ENCODE measurements around the gene VWA1.
"Not testable (repeated sequence)": the region's sequence is repeated elsewhere in the genome, so short reads cannot be mapped to it uniquely, and the experiment has no call there.

VWA1 gene

GRCh38 chr1:1423245-1423597 is 12.3 kb upstream of the VWA1 start:
- no peak for DNase-seq (ENCODE audit: low read depth in 1 of 2, low spot score in 1 of 2)

DNA sequence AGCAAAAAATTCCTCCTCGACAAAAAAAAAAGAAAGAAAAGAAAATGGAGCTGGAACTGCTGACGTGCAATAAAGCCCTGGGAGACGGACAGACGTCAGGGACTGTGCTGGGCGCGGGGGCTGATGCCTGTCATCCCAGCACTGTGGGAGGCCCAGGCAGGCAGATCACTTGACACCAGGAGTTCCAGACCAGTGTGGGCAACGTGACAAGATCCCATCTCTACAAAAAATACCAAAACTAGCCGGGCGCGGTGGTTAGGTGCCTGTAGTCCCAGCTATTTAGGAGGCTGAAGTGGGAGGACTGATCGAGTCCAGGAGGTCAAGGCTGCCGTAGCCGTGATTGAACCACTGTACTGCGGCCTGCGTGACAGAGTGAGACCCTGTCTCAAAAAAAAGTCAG is 10.8 kb upstream of the VWA1 start:
- no peak for DNase-seq (ENCODE audit: low read depth in 1 of 2, low spot score in 1 of 2)

GRCh38 chr1:1425426-1425752 is 10.1 kb upstream of the VWA1 start:
- DNase-seq (ENCODE audit: low read depth in 1 of 2, low spot score in 1 of 2) = no peak

DNA sequence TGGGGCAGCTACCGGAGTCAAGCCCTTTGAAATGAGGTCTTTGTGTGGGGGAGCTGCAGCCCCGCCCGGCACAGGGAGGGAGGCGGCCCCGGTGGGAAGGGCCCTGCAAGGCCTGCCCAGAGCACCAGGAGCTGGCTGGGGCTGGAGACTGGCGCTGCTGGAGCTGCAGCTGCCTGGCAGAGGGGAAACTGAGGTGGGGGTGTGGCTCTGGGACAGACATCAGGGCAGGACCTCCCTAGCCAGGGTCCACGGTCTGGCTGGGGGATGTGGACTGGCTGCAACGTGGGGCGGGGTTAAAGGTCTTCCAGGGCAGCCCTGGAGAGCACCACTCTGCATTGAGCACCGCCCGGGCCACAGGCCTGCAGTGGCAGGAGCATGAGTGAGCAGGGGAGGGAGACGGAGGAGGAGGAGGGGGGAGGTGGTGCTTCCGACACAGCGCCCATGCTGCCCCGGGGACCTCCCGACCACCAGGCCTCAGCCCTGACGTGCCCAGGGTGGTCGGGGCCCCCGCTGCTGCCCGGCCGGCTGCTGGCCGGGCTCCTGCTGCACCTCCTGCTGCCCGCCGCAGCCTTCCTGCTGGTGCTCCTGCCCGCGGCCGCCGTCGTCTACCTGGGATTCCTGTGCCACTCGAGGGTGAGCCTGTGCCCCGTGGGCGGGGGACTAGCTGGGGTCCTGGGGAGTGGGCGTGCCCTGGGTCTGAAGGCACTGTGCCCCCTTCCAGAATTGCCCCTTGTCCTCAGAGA is 9.6 kb upstream of the VWA1 start:
- no peak for DNase-seq (ENCODE audit: low read depth in 1 of 2, low spot score in 1 of 2)

GRCh38 chr1:1426496-1427105 is 8.9 kb upstream of the VWA1 start:
- no peak for DNase-seq (ENCODE audit: low read depth in 1 of 2, low spot score in 1 of 2)

GRCh38 chr1:1427106-1427819 is 8.2 kb upstream of the VWA1 start:
- no peak for DNase-seq (ENCODE audit: low read depth in 1 of 2, low spot score in 1 of 2)

GRCh38 chr1:1427820-1428148 is 7.7 kb upstream of the VWA1 start:
- no peak for DNase-seq (ENCODE audit: low read depth in 1 of 2, low spot score in 1 of 2)

- DNase-seq (ENCODE audit: low read depth in 1 of 2, low spot score in 1 of 2) = no peak
Observed at GRCh38 chr1:1428174-1428573, 7.3 kb upstream of the VWA1 start.

DNA sequence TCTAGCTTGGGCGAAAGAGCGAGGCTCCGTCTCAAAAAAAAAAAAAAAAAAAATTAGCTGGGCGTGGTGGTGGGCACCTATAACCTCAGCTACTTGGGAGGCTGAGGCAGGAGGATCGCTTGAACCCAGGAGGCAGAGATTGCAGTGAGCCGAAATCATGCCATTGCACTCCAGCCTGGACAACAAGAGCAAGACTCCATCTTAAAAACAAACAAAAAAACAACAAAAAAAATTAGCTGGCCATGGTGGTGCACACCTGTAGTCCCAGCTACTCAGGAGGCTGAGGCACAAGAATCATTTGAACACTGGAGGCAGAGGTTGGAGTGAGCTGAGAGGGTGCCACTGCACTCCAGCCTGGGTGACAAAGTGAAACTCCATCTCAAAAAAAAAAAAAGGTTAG is 6.5 kb upstream of the VWA1 start:
- DNase-seq (ENCODE audit: low read depth in 1 of 2, low spot score in 1 of 2) = not testable (repeated sequence)

GRCh38 chr1:1429671-1430073 is 5.8 kb upstream of the VWA1 start:
- DNase-seq (ENCODE audit: low read depth in 1 of 2, low spot score in 1 of 2) = no peak

- no peak for DNase-seq (ENCODE audit: low read depth in 1 of 2, low spot score in 1 of 2)
Observed at GRCh38 chr1:1430114-1430982, 5.1 kb upstream of the VWA1 start.

DNA sequence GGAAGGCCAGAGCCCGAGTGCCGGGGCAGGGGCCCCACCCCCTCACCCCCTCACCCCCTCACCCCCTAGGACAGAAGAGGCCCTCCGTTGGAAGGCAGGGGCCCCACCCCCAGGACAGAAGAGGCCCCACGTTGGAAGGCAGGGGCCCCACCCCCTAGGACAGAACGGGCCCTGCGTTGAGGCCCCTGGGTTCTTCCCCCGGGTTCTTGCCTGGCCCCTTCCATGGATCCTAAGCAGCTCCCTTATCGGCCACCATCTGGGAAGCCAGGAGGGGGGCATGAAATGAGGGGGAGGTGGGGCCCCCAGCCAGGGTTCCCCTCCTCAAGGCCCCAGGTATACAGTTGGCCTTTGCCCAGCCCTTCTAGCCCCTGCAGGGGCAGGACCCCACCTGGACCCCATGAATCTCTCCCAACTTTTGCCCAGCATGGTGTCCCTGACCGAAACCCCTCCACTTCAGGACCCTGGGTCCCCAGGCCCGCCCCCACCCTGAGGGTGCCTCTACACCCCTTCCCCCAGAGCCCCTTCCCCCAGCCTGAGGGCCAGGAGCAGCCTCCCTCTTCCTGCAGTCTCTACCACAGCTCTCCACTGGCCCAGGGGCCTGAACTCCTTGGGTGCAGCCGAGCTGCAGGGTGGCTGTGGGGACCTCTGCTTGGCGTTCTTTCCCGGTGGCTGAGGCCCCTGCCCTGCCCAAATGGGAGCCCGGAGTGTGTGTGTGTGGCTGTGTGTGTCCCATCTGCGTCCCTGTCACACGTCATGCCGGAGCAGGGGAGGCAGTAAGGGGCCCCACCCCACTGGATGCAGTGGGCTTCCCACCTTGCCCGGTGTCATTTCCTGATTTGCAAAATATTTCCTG is 4.3 kb upstream of the VWA1 start:
- no peak for DNase-seq (ENCODE audit: low read depth in 1 of 2, low spot score in 1 of 2)

- DNase-seq (ENCODE audit: low read depth in 1 of 2, low spot score in 1 of 2) = no peak
Observed at GRCh38 chr1:1431845-1432273, 3.6 kb upstream of the VWA1 start.

- DNase-seq (ENCODE audit: low read depth in 1 of 2, low spot score in 1 of 2) = no peak
Observed at GRCh38 chr1:1432274-1432950, 3.1 kb upstream of the VWA1 start.

DNA sequence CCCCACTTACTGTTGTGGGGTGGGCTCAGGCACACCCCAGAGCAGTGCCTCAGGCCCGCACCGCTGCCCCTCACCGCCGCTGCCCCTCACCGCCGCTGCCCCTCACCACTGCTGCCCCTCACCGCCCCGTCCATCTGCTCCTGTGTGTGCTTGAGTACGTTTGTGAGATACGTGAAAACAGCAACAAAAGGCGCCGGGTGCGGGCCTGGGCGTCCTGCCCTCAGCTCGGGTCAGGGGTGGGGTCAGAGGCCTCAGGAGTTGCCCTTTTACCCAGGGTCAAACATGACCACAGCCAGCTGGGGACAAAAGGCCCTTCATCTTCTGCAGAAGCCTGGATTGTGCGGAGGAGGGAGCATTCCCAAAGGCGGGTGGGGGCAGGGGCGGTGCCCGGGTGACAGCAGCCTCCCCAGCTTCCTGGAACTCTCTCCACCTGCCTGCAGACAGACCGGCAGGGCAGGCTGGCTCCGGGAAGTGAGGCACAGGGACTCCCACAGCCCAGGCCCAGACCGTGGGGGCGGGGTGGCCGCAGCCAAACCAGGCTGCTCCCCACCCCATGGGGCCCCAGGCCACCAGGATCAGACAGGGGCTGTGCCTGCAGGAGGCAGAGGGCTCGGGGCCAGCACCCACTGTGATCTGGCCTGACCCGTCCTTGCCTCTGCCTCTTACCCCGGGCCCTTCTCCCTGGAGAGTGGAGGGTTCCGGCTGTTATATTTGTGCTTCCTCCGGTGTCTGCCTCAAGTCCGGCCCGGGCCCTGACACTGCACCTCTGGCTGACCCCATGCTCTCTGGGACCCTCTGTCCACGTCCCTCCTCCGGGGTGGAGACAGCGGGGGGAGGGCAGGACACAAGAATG is 2.3 kb upstream of the VWA1 start:
- DNase-seq (ENCODE audit: low read depth in 1 of 2, low spot score in 1 of 2) = no peak

GRCh38 chr1:1433804-1434130 is 1.7 kb upstream of the VWA1 start:
- DNase-seq (ENCODE audit: low read depth in 1 of 2, low spot score in 1 of 2) = no peak

DNA sequence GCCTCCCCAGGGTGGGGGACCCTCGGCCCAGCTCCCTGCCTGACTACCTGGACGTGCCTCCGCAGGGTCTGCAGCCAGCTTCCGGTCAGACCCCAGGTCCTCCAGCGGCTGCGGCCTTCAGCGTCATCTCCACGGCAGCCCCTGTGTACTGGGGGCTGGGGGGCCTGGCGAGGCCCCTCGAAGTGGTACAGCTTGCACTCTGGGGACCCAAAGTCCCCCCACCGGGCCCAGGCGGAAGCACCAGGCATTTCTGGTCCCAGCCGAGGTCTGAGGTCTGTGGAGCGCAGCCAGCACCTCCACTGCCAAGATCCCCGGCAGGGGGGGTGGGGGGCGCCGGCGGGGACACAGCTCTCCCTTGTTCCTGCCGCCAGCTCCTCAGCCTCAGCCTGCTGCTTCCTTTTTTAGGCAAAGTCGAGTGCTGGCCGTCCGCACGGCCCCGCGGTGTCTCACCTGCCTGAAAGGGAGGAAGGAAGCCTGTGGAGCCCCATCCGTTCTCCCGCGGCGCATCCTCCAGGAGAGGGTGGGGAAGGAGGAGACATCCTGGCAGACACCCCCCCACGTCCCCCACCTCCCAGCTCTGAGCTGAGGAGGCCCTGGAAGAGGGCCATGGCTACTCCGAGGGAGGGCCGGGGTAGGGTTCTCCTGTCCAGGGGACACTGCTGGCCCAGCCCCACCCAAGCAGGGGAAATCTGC is 1.2 kb upstream of the VWA1 start:
- DNase-seq (ENCODE audit: low read depth in 1 of 2, low spot score in 1 of 2) = no peak

DNA sequence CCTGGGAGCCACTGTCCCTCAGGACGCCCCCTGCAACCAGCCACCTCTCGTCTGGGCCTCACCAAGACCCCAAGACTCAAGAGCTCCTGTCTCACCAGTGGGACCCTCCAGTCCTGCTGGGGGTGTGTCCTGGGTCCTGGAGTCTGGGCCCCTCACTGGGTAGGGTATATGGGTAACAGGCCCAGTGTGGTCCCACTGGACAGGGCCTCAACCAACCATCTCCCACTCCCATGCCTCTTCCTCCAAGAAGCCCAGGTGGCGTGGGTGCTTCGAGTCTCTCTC is 725 bp upstream of the VWA1 start:
- no peak for DNase-seq (ENCODE audit: low read depth in 1 of 2, low spot score in 1 of 2)

DNA sequence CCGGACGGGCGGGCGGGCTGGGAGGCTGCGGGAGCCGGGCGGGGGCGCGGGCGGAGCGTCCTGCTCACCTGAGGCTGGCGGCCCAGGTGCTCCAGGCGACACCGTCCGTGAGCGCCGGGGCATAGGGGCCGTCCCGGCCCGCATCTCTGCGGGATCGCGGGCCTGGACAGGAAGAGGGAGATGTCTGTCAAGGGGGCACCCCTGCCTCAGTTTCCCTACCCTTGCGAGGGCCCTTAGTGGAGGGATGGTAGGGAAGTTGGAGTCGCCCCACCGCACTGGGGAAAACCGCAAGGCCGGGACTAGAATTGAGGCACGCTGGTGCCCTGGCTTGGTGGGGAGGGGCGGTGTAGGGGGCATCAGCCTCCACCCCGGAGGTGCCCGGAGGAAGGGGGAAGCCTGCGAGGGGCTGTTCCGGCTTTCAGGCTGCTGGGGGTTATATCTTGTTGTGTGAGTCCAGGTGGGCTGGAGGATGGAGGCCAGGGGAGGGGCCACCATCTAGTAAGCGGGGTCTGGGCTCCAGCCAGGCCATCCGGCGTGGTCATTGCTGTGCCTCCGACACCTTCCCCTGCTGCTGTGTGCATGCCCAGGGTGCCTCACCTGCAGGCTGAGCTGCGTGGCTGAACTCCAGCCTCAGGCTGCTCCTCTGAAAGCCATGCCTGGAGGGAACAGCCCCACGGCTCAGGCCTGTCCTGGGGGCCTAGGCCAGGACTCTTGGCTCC is 580 bp downstream of the VWA1 start:
- no peak for DNase-seq (ENCODE audit: low read depth in 1 of 2, low spot score in 1 of 2)
